GM10248 (cell line): Measurements from ENCODE around the gene STX4.

Experiments
- CTCF ChIA-PET: fragments of 300-600 bp; sonication (Branson Sonifier 250); formaldehyde crosslinking; extraction: SDS; loops from one replicate; lab custom pipeline; 2021; ENCODE audit warnings: antibody characterized with exemption; lab: Yijun Ruan, JAX
- POLR2A ChIA-PET: fragments of 350-650 bp; sonication (Branson Sonifier 250); formaldehyde crosslinking; extraction: SDS; loops from one replicate; lab custom pipeline; 2020; ENCODE audit warnings: antibody characterized with exemption; lab: Yijun Ruan, JAX
- DNase-seq: peaks from one replicate; pipeline ENCODE4 v3.0.0; 2012; ENCODE audit errors: extremely low spot score
- CTCF ChIP-seq: IDR thresholded peaks from 2 replicates; pipeline ENCODE4 v1.5.1; 2012; ENCODE audit warnings: mild to moderate bottlenecking, low read depth; ENCODE audit errors: extremely low read depth, missing control alignments, control extremely low read depth

STX4 gene

GRCh38 chr16:31032736-31033708 is at the start of gene STX4:
Gene STX4 (plus strand): TSS chr16:31033558. CDS start chr16:31033806, 248 bp downstream.
- ChIA-PET CTCF (interaction anchor here (0.8 to 1.5 kb wide), 4 partner anchors 47 to 110 kb away, joined by 3 to 4 read pairs (median 3); partner anchors contain the start of gene HSD3B7), POLR2A (interaction anchor here (0.7 to 1.0 kb wide), 2 partner anchors 41 to 131 kb away, joined by 3 to 4 read pairs; partner anchors contain the start of genes ZNF646 and ZNF668)
- TF ChIP-seq CTCF = no peak
- peak; percentile 96 for DNase-seq

- no peak for TF ChIP-seq CTCF
- no peak for DNase-seq
- ChIA-PET CTCF (interaction anchor here (0.5 to 4.7 kb wide), 52 partner anchors 9 to 890 kb away, joined by 3 to 32 read pairs (median 4); partner anchors contain the start of genes KAT8, STX4, VKORC1 and ZNF267), POLR2A (interaction anchor here (1.0 kb wide), 1 partner anchor 196 kb away, joined by 3 read pairs; the partner anchor contains the start of gene FUS)
These were observed 49.3 kb upstream of the STX4 start for GRCh38 chr16:30983898-30984610.

- peak; percentile 89 for TF ChIP-seq CTCF
- CTCF ChIA-PET = interaction anchor here (0.5 to 4.7 kb wide), 50 partner anchors 9 to 889 kb away, joined by 3 to 32 read pairs (median 4); partner anchors contain the start of genes KAT8, STX4, VKORC1 and ZNF267
- POLR2A ChIA-PET = interaction anchor here (0.7 to 1.0 kb wide), 2 partner anchors 10 to 195 kb away, joined by 3 read pairs; partner anchors contain the start of gene FUS
- DNase-seq = peak; percentile 92
These were observed 48.5 kb upstream of the STX4 start, which contains the start of gene HSD3B7 for GRCh38 chr16:30984669-30985400. Gene HSD3B7 (plus strand): TSS chr16:30985207. CDS start chr16:30985659, 452 bp downstream.

GRCh38 chr16:30985401-30986128 is 47.8 kb upstream of the STX4 start:
- POLR2A ChIA-PET = interaction anchor here (0.7 to 1.0 kb wide), 3 partner anchors 10 to 195 kb away, joined by 3 read pairs; partner anchors contain the start of gene FUS
- TF ChIP-seq CTCF = no peak
- DNase-seq = no peak
- CTCF ChIA-PET = interaction anchor here (0.9 to 4.7 kb wide), 30 partner anchors 9 to 888 kb away, joined by 3 to 32 read pairs (median 6); partner anchors contain the start of genes STX4, VKORC1, ZNF267 and ZNF646

GRCh38 chr16:30986129-30986991 is 47.0 kb upstream of the STX4 start:
- ChIA-PET CTCF (interaction anchor here (0.9 to 4.7 kb wide), 19 partner anchors 8 to 886 kb away, joined by 3 to 32 read pairs (median 9); partner anchors contain the start of genes STX4, VKORC1, ZNF646 and ZNF668), POLR2A (interaction anchor here (0.7 to 0.8 kb wide), 2 partner anchors 11 to 194 kb away, joined by 3 read pairs; no protein-coding TSS in a partner anchor)
- DNase-seq = no peak
- TF ChIP-seq CTCF = no peak
